D721Med (cell line): ENCODE data around the gene VANGL1.

Experiments used
- DNase-seq: peaks from one replicate; pipeline ENCODE4 v3.0.0; 2011; ENCODE audit warnings: low spot score; ENCODE audit not compliant: insufficient read length
- FAIRE-seq: peaks from 2 replicates; lab custom pipeline; 2011; peaks lifted over from hg19 to GRCh38; lab: Jason Lieb, UNC
- CTCF ChIP-seq: IDR thresholded peaks from 2 replicates; pipeline ENCODE4 v1.5.1; 2012; ENCODE audit warnings: mild to moderate bottlenecking, control low read depth; ENCODE audit not compliant: insufficient read depth; ENCODE audit errors: missing control alignments

Gene VANGL1

GRCh38 chr1:115713906-115714305 lies 72.1 kb downstream of the VANGL1 start:
- DNase-seq (no peak), FAIRE-seq (no peak)
- TF ChIP-seq CTCF: no peak

- TF ChIP-seq CTCF: no peak
- no peak for DNase-seq
- FAIRE-seq: no peak
Measured at GRCh38 chr1:115714572-115715141, 72.9 kb downstream of the VANGL1 start.

DNA sequence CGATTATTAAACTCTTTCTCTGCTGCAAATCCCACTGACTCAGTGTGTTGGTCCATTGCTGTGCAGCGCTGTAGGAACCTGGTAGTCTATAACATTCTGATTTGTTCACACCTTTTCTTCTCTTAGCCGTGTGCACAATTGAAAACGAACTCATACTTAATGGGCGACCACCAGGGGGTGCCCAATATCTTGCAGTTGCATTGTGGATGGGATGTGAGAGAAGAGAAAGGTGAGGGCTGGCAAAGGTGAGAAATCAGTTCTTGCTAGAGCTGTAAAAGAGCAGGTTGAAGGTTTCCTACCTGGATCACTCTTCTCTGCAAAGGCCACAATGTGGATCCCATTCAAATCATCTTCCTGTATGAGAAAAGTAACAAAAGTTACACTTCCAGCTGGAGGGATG lies 75.8 kb downstream of the VANGL1 start:
- no peak for FAIRE-seq
- TF ChIP-seq CTCF: peak; percentile 70
- no peak for DNase-seq

GRCh38 chr1:115718011-115718754 lies 76.4 kb downstream of the VANGL1 start:
- DNase-seq (no peak), FAIRE-seq (no peak)
- no peak for TF ChIP-seq CTCF

- DNase-seq (no peak), FAIRE-seq (no peak)
- TF ChIP-seq CTCF: no peak
Measured at GRCh38 chr1:115719285-115719684, 77.5 kb downstream of the VANGL1 start.

DNA sequence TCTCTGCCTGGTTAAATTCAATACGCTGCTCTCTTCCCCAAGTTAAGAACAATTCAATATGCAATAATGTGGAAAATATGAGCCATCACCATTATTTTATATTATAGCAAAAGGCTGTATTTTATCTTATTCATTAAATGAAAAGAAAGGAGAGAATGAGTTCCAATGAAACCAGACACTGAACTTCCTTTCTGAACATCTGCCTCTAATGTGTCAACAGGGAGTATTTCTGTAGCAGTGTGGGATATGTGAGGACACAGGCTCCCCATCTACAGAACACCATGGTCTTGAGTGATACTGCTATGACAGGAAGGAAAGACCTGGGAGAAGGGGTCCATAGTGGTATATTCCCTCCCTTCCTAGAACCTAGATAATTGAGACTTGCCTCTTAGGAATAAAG lies 80.5 kb downstream of the VANGL1 start:
- no peak for TF ChIP-seq CTCF
- no peak for FAIRE-seq
- no peak for DNase-seq

DNA sequence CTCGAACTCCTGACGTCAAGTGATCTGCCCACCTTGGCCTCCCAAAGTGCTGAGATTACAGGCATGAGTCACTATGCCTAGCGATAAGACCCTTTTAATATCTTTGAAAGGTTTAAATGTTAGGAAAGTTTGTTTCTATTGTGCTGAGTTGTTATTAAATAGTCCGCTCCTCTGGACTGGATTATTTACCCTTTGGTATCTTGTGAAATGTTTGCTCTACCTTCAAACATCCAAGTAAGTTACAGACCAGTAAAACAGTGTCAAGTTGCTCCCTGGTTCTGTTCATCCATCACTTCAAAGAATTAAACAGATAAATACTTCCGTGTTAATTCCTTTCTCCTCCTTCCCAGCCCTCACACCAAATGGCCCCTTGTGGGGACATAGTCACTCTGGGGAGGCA lies 82.0 kb downstream of the VANGL1 start:
- FAIRE-seq (no peak), DNase-seq (no peak)
- TF ChIP-seq CTCF: no peak
